A549 treated with ZK216348 at 1 μM for 4 hours (cell line): ENCODE measurements around the gene HID1. TPM values are rescaled to one million over a fixed set of nuclear protein-coding genes. Genes with fewer than 3 reads are reported as not detected.

ENCODE experiments used
- total RNA-seq: library from RNA; stranded (reverse); fragments of 200-300 nt; extraction: Qiagen RNA extraction; gene quantifications from 5 replicates; pipeline ENCODE4 v1.2.3, GENCODE V29; 2022; ENCODE audit warnings: low read depth

The HID1 gene, protein sequence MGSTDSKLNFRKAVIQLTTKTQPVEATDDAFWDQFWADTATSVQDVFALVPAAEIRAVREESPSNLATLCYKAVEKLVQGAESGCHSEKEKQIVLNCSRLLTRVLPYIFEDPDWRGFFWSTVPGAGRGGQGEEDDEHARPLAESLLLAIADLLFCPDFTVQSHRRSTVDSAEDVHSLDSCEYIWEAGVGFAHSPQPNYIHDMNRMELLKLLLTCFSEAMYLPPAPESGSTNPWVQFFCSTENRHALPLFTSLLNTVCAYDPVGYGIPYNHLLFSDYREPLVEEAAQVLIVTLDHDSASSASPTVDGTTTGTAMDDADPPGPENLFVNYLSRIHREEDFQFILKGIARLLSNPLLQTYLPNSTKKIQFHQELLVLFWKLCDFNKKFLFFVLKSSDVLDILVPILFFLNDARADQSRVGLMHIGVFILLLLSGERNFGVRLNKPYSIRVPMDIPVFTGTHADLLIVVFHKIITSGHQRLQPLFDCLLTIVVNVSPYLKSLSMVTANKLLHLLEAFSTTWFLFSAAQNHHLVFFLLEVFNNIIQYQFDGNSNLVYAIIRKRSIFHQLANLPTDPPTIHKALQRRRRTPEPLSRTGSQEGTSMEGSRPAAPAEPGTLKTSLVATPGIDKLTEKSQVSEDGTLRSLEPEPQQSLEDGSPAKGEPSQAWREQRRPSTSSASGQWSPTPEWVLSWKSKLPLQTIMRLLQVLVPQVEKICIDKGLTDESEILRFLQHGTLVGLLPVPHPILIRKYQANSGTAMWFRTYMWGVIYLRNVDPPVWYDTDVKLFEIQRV
- total RNA-seq = 7.1 to 12.7 TPM (median 11.0 TPM) in 5 replicates

DNA sequence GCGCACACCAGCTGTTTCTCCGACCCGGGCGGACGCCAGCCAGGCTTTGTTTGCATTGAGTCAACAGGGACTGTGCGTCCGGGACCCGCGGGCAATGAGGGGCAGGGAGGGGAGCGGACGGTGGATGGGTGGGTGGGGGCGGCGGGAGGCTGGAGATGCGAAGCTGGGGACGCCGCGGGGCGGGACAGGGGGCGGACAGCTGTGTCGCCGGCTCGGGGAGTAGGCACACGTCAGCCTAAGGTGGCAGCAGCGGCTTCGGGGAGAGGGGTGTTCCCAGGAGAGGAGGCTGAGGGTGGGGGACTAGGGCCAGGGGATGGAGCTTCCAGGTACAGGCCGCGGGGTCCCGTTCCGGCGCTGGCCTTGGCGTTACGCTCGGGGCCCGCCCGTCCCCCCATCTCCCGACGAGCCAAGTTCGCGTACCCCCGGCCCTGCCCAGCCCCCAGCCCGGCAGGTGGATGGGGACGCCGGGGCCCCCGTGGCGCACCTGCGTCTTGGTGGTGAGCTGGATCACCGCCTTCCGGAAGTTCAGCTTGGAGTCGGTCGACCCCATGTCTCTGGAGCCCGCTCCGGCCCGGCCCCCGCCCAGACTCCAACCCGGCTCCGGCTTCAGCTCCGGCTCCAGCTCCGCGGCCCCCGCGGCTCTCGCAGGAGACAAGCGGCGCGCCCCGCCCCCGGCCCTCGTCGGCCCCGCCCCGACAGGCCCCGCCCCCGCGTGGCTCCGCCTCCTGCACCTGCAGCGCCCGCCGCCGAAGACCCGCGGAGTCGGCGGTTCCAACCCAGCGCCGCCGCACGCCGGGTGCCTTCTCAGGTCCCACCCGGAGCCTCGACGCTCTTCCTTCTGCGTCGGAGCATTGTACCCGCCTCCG is at the start of gene HID1:
TSS of gene HID1 (minus strand) at position 653 of the 866 bp plus-strand sequence. CDS start at position 550, 103 bp downstream.

DNA sequence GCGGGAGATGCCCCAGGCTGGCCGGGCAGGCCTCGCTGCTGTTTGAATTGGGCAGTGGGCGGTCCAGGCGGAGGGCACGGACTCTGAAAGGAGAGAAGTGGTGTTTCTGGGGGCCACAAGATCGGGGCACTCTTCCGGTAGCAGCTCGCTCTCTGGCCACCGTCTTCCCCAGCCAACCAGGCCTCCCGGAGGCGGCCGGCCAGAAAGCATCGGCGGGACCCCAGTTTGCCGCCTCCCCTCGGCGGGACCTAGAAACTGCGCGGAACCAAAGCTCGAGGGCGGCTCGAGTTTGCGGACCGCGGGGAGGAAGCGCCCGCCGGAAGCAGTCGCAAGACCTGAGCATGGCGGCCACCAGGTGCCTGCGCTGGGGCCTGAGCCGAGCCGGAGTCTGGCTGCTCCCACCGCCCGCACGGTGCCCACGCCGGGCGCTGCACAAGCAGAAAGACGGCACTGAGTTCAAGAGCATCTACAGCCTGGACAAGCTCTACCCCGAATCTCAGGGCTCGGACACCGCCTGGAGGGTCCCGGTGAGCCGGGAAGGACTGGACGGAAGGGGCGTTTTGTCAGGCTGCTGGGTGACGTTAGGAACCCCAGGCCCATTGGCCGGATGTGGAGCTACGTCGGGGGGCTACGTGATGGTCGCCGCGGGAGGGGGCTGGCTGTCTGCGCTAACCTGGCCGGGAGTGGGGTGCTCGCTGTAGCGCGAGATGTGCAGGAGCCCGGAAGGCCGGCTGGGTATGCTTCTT is 40.0 kb upstream of the HID1 start, which contains the start of gene MRPL58:
TSS of gene MRPL58 (plus strand) at position 325 of the 746 bp plus-strand sequence. CDS start at position 342, 17 bp downstream.

GRCh38 chr17:74987418-74987908 is 14.9 kb upstream of the HID1 start, which contains the start of gene CDR2L:
TSS of gene CDR2L (plus strand) at chr17:74987632. CDS start at chr17:74988044, 412 bp downstream.

GRCh38 chr17:74935585-74936469 is 36.7 kb downstream of the HID1 start, which contains the start of gene OTOP3:
TSS of gene OTOP3 (plus strand) at chr17:74935898. CDS start at chr17:74935922, 24 bp downstream.

DNA sequence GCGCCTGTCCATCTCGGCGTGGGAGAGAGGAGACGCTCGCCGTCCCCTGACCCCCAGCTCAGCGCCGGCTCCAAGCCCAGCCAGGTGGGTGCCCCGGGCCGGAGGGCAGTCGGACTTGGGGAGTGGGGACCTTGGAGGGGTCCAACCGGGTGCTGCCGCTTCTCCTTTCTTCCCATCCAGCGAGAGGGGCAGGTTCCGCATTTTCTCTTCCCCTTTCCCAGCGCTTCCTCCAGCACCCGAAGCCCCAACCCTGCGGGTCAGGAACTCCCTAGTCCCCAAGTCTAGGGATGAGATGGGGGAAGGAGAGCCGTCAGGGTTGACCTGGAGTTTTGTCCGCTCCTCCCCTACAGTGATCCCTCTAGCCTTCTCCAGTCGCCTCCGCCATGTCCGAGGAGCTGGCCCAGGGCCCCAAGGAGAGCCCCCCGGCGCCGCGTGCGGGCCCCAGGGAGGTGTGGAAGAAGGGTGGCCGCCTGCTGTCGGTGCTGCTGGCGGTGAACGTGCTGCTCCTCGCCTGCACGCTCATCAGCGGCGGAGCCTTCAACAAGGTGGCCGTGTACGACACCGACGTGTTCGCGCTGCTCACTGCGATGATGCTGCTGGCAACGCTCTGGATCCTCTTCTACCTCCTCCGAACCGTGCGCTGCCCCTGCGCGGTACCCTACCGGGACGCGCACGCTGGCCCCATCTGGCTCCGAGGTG is 48.2 kb downstream of the HID1 start, which contains the start of gene OTOP2:
TSS of gene OTOP2 (plus strand) at position 24 of the 699 bp plus-strand sequence. CDS start at position 384, 360 bp downstream.

DNA sequence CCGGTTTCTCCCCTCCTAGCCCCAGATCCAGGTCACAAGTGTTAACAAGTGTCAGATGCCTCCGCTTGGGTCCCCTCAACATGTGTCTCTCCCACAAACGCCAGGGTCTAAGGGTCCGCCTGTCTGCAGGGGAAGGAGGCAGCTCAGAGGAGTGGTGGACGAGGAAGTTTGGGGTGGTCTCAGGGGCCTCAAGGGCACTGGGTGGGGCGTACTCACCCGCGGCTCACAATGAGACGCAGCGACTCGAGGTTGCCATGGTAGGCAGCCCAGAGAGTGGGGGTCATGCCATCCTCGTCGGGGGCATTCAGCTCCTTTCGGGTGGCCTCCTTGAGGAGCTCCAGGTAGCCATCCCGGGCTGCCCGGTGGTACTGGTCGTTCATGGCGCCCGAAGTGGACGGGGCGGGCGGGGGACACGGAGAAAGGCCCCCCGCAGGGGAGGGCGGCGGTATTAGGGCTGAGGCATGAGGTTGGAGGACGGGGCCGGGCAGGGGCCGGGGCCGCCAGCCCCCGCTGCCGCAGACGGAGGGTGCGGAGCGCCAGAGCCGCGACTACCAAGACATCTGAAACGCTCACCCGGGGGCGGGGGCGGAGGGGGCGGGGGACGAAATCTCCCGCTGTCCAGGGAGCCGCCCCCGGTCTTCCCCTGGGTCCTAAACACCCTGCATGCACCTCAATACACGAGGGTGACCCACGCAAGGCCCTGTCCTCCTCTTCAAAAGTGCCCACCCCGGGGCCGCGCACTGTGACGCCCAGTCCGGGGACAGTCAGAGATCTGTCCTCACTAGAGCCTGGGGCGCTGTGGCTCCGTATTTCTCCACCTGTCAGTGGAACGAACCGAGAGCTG is 49.6 kb downstream of the HID1 start, which contains the start of gene USH1G:
TSS of gene USH1G (minus strand) at position 562 of the 844 bp plus-strand sequence. CDS start at position 380, 182 bp downstream.

Other genes starting within 250 kb of the HID1 start
- gene RAB37, start 235.5 kb downstream of the HID1 start, total RNA-seq = 1.0 to 2.1 TPM (median 1.3 TPM) in 5 replicates
- gene NHERF1, start 224.1 kb downstream of the HID1 start, total RNA-seq = 28.8 to 52.1 TPM (median 45.9 TPM) in 5 replicates
- 46.7 to 59.5 TPM (median 57.8 TPM) in 5 replicates for gene NAT9, start 196.4 kb downstream of the HID1 start, total RNA-seq
- gene GRIN2C, start 112.9 kb downstream of the HID1 start, total RNA-seq = 0.21 to 0.52 TPM (median 0.27 TPM) in 5 replicates
- gene FDXR, start 99.8 kb downstream of the HID1 start, total RNA-seq = 33.6 to 70.0 TPM (median 67.8 TPM) in 5 replicates
- gene FADS6, start 79.1 kb downstream of the HID1 start, total RNA-seq = not detected in 5 replicates
- gene USH1G, start 49.5 kb downstream of the HID1 start, total RNA-seq = 0.08 to 0.18 TPM (median 0.12 TPM) in 4 of 5 replicates, not detected in the other
- gene OTOP2, start 48.5 kb downstream of the HID1 start, total RNA-seq = 0.06 to 0.14 TPM in 2 of 5 replicates, not detected in the others
- not detected in 5 replicates for gene OTOP3, start 36.9 kb downstream of the HID1 start, total RNA-seq
- 41.1 to 73.3 TPM (median 64.5 TPM) in 5 replicates for gene CDR2L, start 14.9 kb upstream of the HID1 start, total RNA-seq
- 75.8 to 85.3 TPM (median 76.5 TPM) in 5 replicates for gene MRPL58, start 39.9 kb upstream of the HID1 start, total RNA-seq
- gene ATP5PD, start 74.2 kb upstream of the HID1 start, total RNA-seq = 453 to 615 TPM (median 486 TPM) in 5 replicates
- 26.4 to 33.7 TPM (median 30.7 TPM) in 5 replicates for gene KCTD2, start 74.5 kb upstream of the HID1 start, total RNA-seq
- gene SLC16A5, start 115.2 kb upstream of the HID1 start, total RNA-seq = 16.8 to 35.9 TPM (median 29.7 TPM) in 5 replicates
- 17.4 to 21.8 TPM (median 18.7 TPM) in 5 replicates for gene ARMC7, start 137.2 kb upstream of the HID1 start, total RNA-seq
- gene NT5C, start 159.0 kb upstream of the HID1 start, total RNA-seq = 82.9 to 136 TPM (median 131 TPM) in 5 replicates
- gene JPT1, start 181.8 kb upstream of the HID1 start, total RNA-seq = 675 to 933 TPM (median 796 TPM) in 5 replicates
- 296 to 622 TPM (median 397 TPM) in 5 replicates for gene SUMO2, start 210.2 kb upstream of the HID1 start, total RNA-seq
- gene NUP85, start 232.9 kb upstream of the HID1 start, total RNA-seq = 102 to 109 TPM (median 103 TPM) in 5 replicates